HG03378 (cell line): ENCODE data around the gene RIMBP3B.
"Not testable (repeated sequence)": the region's sequence is repeated elsewhere in the genome, so short reads cannot be mapped to it uniquely, and the experiment has no call there.

Experiments used
- ATAC-seq: cut with Tn5 transposase; IDR thresholded peaks from one replicate; pipeline ENCODE4 v1.9.1; 2021; ENCODE audit warnings: mild to moderate bottlenecking, moderate library complexity; ENCODE audit not compliant: unreplicated experiment

Gene RIMBP3B

GRCh38 chr22:21383701-21384467 lies at the start of gene RIMBP3B:
TSS of gene RIMBP3B (plus strand) at chr22:21383751. CDS start at chr22:21383859, 108 bp downstream.
- ATAC-seq = not testable (repeated sequence)

- ATAC-seq = not testable (repeated sequence)
Observed at GRCh38 chr22:21357527-21357926, 26.0 kb upstream of the RIMBP3B start.

- ATAC-seq = not testable (repeated sequence)
Observed at GRCh38 chr22:21360525-21360924, 23.0 kb upstream of the RIMBP3B start.

GRCh38 chr22:21362473-21362872 lies 21.1 kb upstream of the RIMBP3B start:
- ATAC-seq = not testable (repeated sequence)

- not testable (repeated sequence) for ATAC-seq
Observed at GRCh38 chr22:21363061-21363460, 20.5 kb upstream of the RIMBP3B start.

GRCh38 chr22:21363803-21364202 lies 19.7 kb upstream of the RIMBP3B start:
- ATAC-seq = not testable (repeated sequence)

GRCh38 chr22:21364362-21364761 lies 19.2 kb upstream of the RIMBP3B start:
- ATAC-seq = not testable (repeated sequence)

GRCh38 chr22:21365337-21365736 lies 18.2 kb upstream of the RIMBP3B start:
- not testable (repeated sequence) for ATAC-seq

GRCh38 chr22:21368603-21369310 lies 14.8 kb upstream of the RIMBP3B start:
- not testable (repeated sequence) for ATAC-seq

GRCh38 chr22:21375880-21376279 lies 7.7 kb upstream of the RIMBP3B start:
- ATAC-seq = not testable (repeated sequence)

- ATAC-seq = not testable (repeated sequence)
Observed at GRCh38 chr22:21384468-21385357, 1.2 kb downstream of the RIMBP3B start.

- not testable (repeated sequence) for ATAC-seq
Observed at GRCh38 chr22:21389480-21389879, 5.9 kb downstream of the RIMBP3B start.

GRCh38 chr22:21390013-21390412 lies 6.5 kb downstream of the RIMBP3B start:
- not testable (repeated sequence) for ATAC-seq

- not testable (repeated sequence) for ATAC-seq
Observed at GRCh38 chr22:21394613-21395012, 11.1 kb downstream of the RIMBP3B start.

GRCh38 chr22:21401197-21401969 lies 17.8 kb downstream of the RIMBP3B start:
- not testable (repeated sequence) for ATAC-seq

GRCh38 chr22:21402763-21403314 lies 19.3 kb downstream of the RIMBP3B start:
- ATAC-seq = not testable (repeated sequence)

GRCh38 chr22:21407139-21407538 lies 23.6 kb downstream of the RIMBP3B start:
- not testable (repeated sequence) for ATAC-seq

- not testable (repeated sequence) for ATAC-seq
Observed at GRCh38 chr22:21407792-21408191, 24.2 kb downstream of the RIMBP3B start.

GRCh38 chr22:21416375-21416774 lies 32.8 kb downstream of the RIMBP3B start:
- not testable (repeated sequence) for ATAC-seq
